Spleen (tissue), 11 donors: ENCODE results near the gene GFRAL. TPM values are rescaled to one million over a fixed set of nuclear protein-coding genes. Genes with fewer than 3 reads are reported as not detected.

Experiments
- DNase-seq: peaks from one replicate; pipeline ENCODE4 v3.0.0-alpha.2; 2020
- H3K27ac ChIP-seq, 8 donors: fragments of 200-600 bp; sonication (generic) in 7 of 8; 1 replicate in 4 of 8; 2 replicates in 4 of 8; pipeline versions ENCODE4 v1.5.0 to v1.8.0; 2016 to 2021; ENCODE audit warnings: inconsistent platforms in 4 of 8, mild to moderate bottlenecking in 4 of 8, moderate library complexity in 1 of 8
- H3K27me3 ChIP-seq, 7 donors: fragments of 200-600 bp; sonication (generic) in 6 of 7; replicated peaks in 1 of 7; 1 replicate in 4 of 7; 2 replicates in 3 of 7; pipeline versions ENCODE4 v1.5.0 to v1.8.0; 2016 to 2021; ENCODE audit warnings: inconsistent platforms in 3 of 7, mild to moderate bottlenecking in 1 of 7
- H3K36me3 ChIP-seq, 6 donors: fragments of 200-600 bp; sonication (generic) in 5 of 6; 1 replicate in 4 of 6; 2 replicates in 2 of 6; pipeline versions ENCODE4 v1.5.0 to v1.8.0; 2016 to 2021; ENCODE audit warnings: inconsistent platforms in 2 of 6
- H3K4me1 ChIP-seq, 6 donors: fragments of 200-600 bp; sonication (generic) in 5 of 6; 1 replicate in 3 of 6; 2 replicates in 3 of 6; pipeline versions ENCODE4 v1.5.0 to v1.8.0; 2016 to 2021; ENCODE audit warnings: inconsistent platforms in 3 of 6
- H3K4me3 ChIP-seq, 8 donors: fragments of 200-600 bp; sonication (generic) in 7 of 8; 1 replicate in 4 of 8; 2 replicates in 4 of 8; pipeline versions ENCODE4 v1.5.0 to v1.8.0; 2016 to 2021; ENCODE audit warnings: inconsistent platforms in 4 of 8, mild to moderate bottlenecking in 4 of 8, moderate library complexity in 2 of 8
- H3K9me3 ChIP-seq, 8 donors: fragments of 200-600 bp; sonication (generic) in 7 of 8; 1 replicate in 4 of 8; 2 replicates in 4 of 8; pipeline versions ENCODE4 v1.5.0 to v1.8.0; 2016 to 2021; ENCODE audit warnings: inconsistent platforms in 4 of 8
- POLR2A ChIP-seq, 3 donors: fragments of 450-650 bp; IDR thresholded peaks; one replicate each; pipeline ENCODE4 v1.5.1; 2017; ENCODE audit warnings: antibody characterized with exemption in 3 of 3, mild to moderate bottlenecking in 1 of 3
- POLR2AphosphoS5 ChIP-seq, 3 donors: sonication (generic); formaldehyde crosslinking; IDR thresholded peaks; one replicate each; pipeline ENCODE4 v1.5.1; 2017; ENCODE audit warnings: antibody characterized with exemption in 3 of 3
- WGBS, 5 donors: extraction: QIAGEN DNeasy Blood & Tissue Kit in 3 of 5; methylation state at CpG; one replicate each; pipeline versions ENCODE4 v1.1.5 to v1.1.7; 2013 to 2018; 5-methylcytosine and 5-hydroxymethylcytosine counted together
- intact Hi-C: fragments of 100-400 bp; cut with DNase I; formaldehyde crosslinking; loops from one replicate; pipeline ENCODE4 v1.15.0; 2023; ENCODE audit warnings: low total_unique reads
- polyA plus RNA-seq, 3 donors: library from polyadenylated mRNA; stranded (reverse); fragments of 200-250 nt; gene quantifications; one replicate each; pipeline ENCODE4 v1.2.1, GENCODE V29; 2013
- total RNA-seq, 7 donors: library from RNA; depleted of rRNA in 3 of 7; stranded (reverse); fragments of >200 nt in 3 of 7; fragmentation: NEBNext Ultra II Directional in 4 of 7; extraction: Animal tissue kit (Norgen Biotek cat#: 25700) in 4 of 7; gene quantifications; one replicate each; pipeline versions ENCODE4 v1.1.0 to v1.2.1, GENCODE V29; 2016 to 2021
- TF ChIP-seq, protein P1 (sequence below), 11 experiments: fragments of 200-600 bp in 7 of 11; fragments of 450-650 bp in 4 of 11; sonication (generic) in 4 of 11; IDR thresholded peaks in 8 of 11; conservative IDR thresholded peaks in 3 of 11; 1 replicate in 7 of 11; 2 replicates in 4 of 11; pipeline versions ENCODE4 v1.4.0 to v1.8.0; 2016 to 2021; ENCODE audit warnings: antibody characterized with exemption in 11 of 11, inconsistent platforms in 4 of 11, mild to moderate bottlenecking in 1 of 11
- donor health status: healthy with polysubstance abuse.
- donor health status: DM: no; HTN: no; CAD: no; lungs with moderate emphysema.
- donor health status: DM: no; HTN: no; CAD: no.
- donor health status: Bipolar disorder and iron deficiency.
- donor health status: healthy.
- donor health status: DM: no; HTN: no; CAD: no.
- donor health status: DM: yes; HTN: yes; CAD: no.

GFRAL gene
- total and polyA plus RNA-seq, 10 donors: not detected

DNA sequence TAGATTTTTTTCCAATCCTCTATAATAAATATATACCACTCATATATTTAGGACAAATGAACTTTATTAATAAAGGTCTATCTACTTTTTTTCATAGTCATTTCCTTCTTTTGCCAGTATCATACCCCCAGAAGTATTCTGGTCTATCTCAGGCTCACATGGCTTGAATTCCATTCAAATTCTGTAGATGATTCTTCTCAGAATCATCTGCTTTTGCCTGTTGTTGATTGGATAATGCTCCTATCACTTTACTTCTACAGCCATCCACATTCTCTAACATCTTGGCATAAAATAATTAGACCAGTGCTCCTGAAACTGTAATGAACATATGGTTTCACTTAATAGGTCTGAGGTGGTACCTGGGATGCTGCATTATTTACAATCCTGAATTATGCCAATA is 121.2 kb downstream of the GFRAL start:
- Histone ChIP-seq H3K4me3 (no peak overlapping the region), H3K27me3 (no peaks in the 10 kb centered on the region), H3K4me1 (no peaks in the 10 kb centered on the region), H3K27ac (no peak overlapping the region), H3K36me3 (no peaks in the 10 kb centered on the region), H3K9me3 (no peaks in the 10 kb centered on the region)
- intact Hi-C loops: no loop called here
- no peak for DNase-seq
- no peak for TF ChIP-seq POLR2A (IDR thresholded peaks at IDR 0.05)
- TF ChIP-seq, protein P1, sequence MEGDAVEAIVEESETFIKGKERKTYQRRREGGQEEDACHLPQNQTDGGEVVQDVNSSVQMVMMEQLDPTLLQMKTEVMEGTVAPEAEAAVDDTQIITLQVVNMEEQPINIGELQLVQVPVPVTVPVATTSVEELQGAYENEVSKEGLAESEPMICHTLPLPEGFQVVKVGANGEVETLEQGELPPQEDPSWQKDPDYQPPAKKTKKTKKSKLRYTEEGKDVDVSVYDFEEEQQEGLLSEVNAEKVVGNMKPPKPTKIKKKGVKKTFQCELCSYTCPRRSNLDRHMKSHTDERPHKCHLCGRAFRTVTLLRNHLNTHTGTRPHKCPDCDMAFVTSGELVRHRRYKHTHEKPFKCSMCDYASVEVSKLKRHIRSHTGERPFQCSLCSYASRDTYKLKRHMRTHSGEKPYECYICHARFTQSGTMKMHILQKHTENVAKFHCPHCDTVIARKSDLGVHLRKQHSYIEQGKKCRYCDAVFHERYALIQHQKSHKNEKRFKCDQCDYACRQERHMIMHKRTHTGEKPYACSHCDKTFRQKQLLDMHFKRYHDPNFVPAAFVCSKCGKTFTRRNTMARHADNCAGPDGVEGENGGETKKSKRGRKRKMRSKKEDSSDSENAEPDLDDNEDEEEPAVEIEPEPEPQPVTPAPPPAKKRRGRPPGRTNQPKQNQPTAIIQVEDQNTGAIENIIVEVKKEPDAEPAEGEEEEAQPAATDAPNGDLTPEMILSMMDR (IDR thresholded peaks at IDR 0.05 in 8 of 11, conservative IDR thresholded peaks at IDR 0.05 in 3 of 11): no peak

DNA sequence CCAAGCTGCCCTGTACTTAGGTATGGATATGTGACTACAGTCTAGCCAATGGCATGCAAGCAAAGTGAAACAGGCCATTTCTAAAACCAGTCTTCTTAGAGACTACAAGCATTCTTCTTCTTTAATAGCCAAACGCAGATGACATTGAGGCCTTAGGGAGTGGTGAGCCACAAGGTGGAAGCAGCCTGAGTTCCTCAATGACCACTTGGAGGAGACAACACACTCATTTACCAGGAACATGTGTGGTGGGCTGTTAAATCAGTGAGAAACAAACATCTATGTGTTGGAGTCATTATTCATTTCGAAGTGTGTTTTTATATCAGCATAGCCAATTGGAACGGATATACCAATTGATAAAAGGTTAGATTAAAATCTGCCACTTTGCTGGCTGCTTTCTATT is 122.0 kb downstream of the GFRAL start:
- Histone ChIP-seq H3K4me3 (no peak overlapping the region), H3K27ac (no peak overlapping the region), H3K27me3 (no peaks in the 10 kb centered on the region), H3K4me1 (no peaks in the 10 kb centered on the region), H3K36me3 (no peaks in the 10 kb centered on the region), H3K9me3 (no peaks in the 10 kb centered on the region)
- intact Hi-C loops: no loop called here
- TF ChIP-seq POLR2AphosphoS5 (IDR thresholded peaks at IDR 0.05): no peak
- TF ChIP-seq, protein P1 (IDR thresholded peaks at IDR 0.05 in 8 of 11, conservative IDR thresholded peaks at IDR 0.05 in 3 of 11): no peak
- TF ChIP-seq POLR2A (IDR thresholded peaks at IDR 0.05): no peak
- WGBS, 5 donors: 60 to 71% (median 67%) methylated on average over 3 of the region's 3 CpGs
- DNase-seq: no peak

DNA sequence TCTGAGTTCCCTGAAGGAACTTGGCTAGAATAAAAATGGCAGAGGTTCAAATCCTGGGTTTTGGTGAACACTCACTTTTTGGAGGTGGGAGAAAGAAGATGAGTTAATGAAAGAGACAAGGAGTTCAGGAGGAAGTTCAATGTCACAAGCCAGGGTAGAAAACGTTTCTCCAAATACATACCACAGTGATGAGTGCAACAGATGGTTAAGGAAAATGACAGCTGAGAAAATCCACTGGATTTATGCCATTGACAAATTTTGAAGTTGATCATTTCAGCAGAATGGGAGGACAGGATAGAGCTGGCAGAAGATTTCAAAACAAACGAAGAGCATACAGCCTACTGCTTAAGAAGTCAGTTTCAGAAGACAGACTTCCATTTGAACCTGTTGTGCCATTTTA is 122.7 kb downstream of the GFRAL start:
- H3K36me3 ChIP-seq: no peaks in the 10 kb centered on the region
- no peaks in the 10 kb centered on the region for H3K4me1 ChIP-seq
- no peak overlapping the region for H3K27ac ChIP-seq
- TF ChIP-seq POLR2A (IDR thresholded peaks at IDR 0.05) (no peak), POLR2AphosphoS5 (IDR thresholded peaks at IDR 0.05) (no peak)
- TF ChIP-seq, protein P1 (IDR thresholded peaks at IDR 0.05 in 8 of 11, conservative IDR thresholded peaks at IDR 0.05 in 3 of 11): no peak
- DNase-seq: no peak
- H3K9me3 ChIP-seq: no peaks in the 10 kb centered on the region
- 36 to 44% (median 40%) methylated on average over 2 of the region's 2 CpGs for WGBS, 5 donors
- intact Hi-C loops: no loop called here
- no peaks in the 10 kb centered on the region for H3K27me3 ChIP-seq
- no peak overlapping the region for H3K4me3 ChIP-seq

Other genes starting within 250 kb of the GFRAL start
- not detected for gene HCRTR2, start 153.0 kb upstream of the GFRAL start, total RNA-seq
- gene HCRTR2, start 153.0 kb upstream of the GFRAL start, polyA plus RNA-seq: not detected